ENCODE data around the gene CEP152.

CEP152 gene

GRCh38 chr15:48695827-48696573, 114.9 kb downstream of the CEP152 start:
- DNase-seq, result no peak

- no peak for DNase-seq
Observed at GRCh38 chr15:48695088-48695826, 115.6 kb downstream of the CEP152 start.

- DNase-seq, result no peak
Observed at GRCh38 chr15:48693484-48693883, 117.4 kb downstream of the CEP152 start.

GRCh38 chr15:48688493-48688892, 122.4 kb downstream of the CEP152 start:
- no peak for DNase-seq

Measured in retina (tissue), 1 donor.